ENCODE results near the gene AFF1.

Gene AFF1

GRCh38 chr4:87166296-87166854, 231.6 kb downstream of the AFF1 start:
- DNase-seq: no peak

GRCh38 chr4:87171944-87172343, 237.1 kb downstream of the AFF1 start:
- no peak for DNase-seq

GRCh38 chr4:87174672-87175071, 239.9 kb downstream of the AFF1 start:
- DNase-seq: no peak

GRCh38 chr4:87179751-87180150, 244.9 kb downstream of the AFF1 start:
- DNase-seq: no peak

GRCh38 chr4:87180767-87181166, 246.0 kb downstream of the AFF1 start:
- no peak for DNase-seq

GRCh38 chr4:87185146-87185870, 250.5 kb downstream of the AFF1 start:
- no peak for DNase-seq

GRCh38 chr4:87188048-87188447, 253.2 kb downstream of the AFF1 start:
- DNase-seq: no peak

- no peak for DNase-seq
Measured at GRCh38 chr4:87188932-87189331, 254.1 kb downstream of the AFF1 start.

All from central memory CD4-positive, alpha-beta T cell (primary cell).